ENCODE results near the gene GKN2. TPM values are rescaled to one million over a fixed set of nuclear protein-coding genes. Genes with fewer than 3 reads are reported as not detected.

The GKN2 gene
- total and polyA plus RNA-seq, 9 of the 15 experiments (the other 6 are each of a cell fraction or from before 2014, with no cell fraction given) = not detected

- intact Hi-C loops (cut with micrococcal nuclease) (no loop called here), in situ Hi-C loops (cut with MboI) (no loop called here)
- Histone ChIP-seq H3K27me3 (ENCODE audit: control insufficient read depth in 2 of 2, insufficient read depth in 2 of 2, low read length in 2 of 2) (peaks cover 0 to 8% of the 10 kb centered on the region in 2 experiments; a peak in 3 of 5 replicates), H3K4me3 (no peak overlapping the region), H2AFZ (ENCODE audit: low read depth, low read length) (no peak overlapping the region), H3K9me1 (ENCODE audit: control insufficient read depth, insufficient read depth, low read length) (no peaks in the 10 kb centered on the region), H3K4me2 (ENCODE audit: insufficient read depth, low read length) (no peak overlapping the region), H4K20me1 (replicated peaks; ENCODE audit: control insufficient read depth, insufficient read depth, low read length) (no peaks in the 10 kb centered on the region), H3K79me2 (ENCODE audit: control insufficient read depth, insufficient read depth, low read length) (no peaks in the 10 kb centered on the region), H3K9ac (ENCODE audit: insufficient read depth in 1 of 2, low read depth in 2 of 2, low read length in 2 of 2) (no peak overlapping the region), H3K4me1 (replicated peaks in 1 of 2; ENCODE audit: control insufficient read depth in 2 of 2, insufficient read depth in 2 of 2, low read length in 2 of 2) (no peaks in the 10 kb centered on the region), H3K9me3 (replicated peaks; ENCODE audit: control insufficient read depth, insufficient read depth, low read depth, low read length) (no peaks in the 10 kb centered on the region), H3K27ac (ENCODE audit: extremely low read depth, low read depth, low read length) (no peak overlapping the region), H3K36me3 (ENCODE audit: control insufficient read depth, insufficient read depth, low read length) (no peaks in the 10 kb centered on the region)
- ATAC-seq (no peak), FAIRE-seq (no peak), DNase-seq (ENCODE audit: extremely low read depth in 1 of 4, low spot score in 3 of 4) (no peak)
- no TSS peak for BruUV-seq (replicated peaks)
- ChIA-PET POLR2A (no interaction called here), CTCF (ENCODE audit: low intra/inter-chr PET ratio) (no interaction called here)
- TF ChIP-seq BRF2 (IDR thresholded peaks at IDR 0.05; ENCODE audit: borderline replicate concordance, insufficient read depth, insufficient read length) = no peak
- no peak for TF ChIP-seq GMEB1 (CRISPR knock-in tag; IDR thresholded peaks at IDR 0.05)
- no peak for TF ChIP-seq TAF9B (IDR thresholded peaks at IDR 0.05; ENCODE audit: partially characterized antibody)
- no peak for TF ChIP-seq TCF15 (CRISPR knock-in tag; IDR thresholded peaks at IDR 0.05)
- TF ChIP-seq ZNF431 (CRISPR knock-in tag; IDR thresholded peaks at IDR 0.05) = no peak
- TF ChIP-seq ELK1 (CRISPR knock-in tag; IDR thresholded peaks at IDR 0.05) = no peak
- TF ChIP-seq ZNF395 (CRISPR knock-in tag; IDR thresholded peaks at IDR 0.05) = no peak
- no peak for TF ChIP-seq E2F8 (IDR thresholded peaks at IDR 0.05; ENCODE audit: low read depth, partially characterized antibody)
- no peak for TF ChIP-seq CBX2 (IDR thresholded peaks at IDR 0.05; ENCODE audit: insufficient read depth, low read length, poor library complexity, severe bottlenecking)
- no peak for TF ChIP-seq ATF3 (IDR thresholded peaks at IDR 0.05)
- no peak for TF ChIP-seq ATF3 (CRISPR knock-in tag; conservative IDR thresholded peaks at IDR 0.05)
- no peak for TF ChIP-seq PYGO2 (tag; IDR thresholded peaks at IDR 0.05)
Observed at GRCh38 chr2:68997401-68997800, 44.7 kb upstream of the GKN2 start.

Data from K562 (cell line).